ENCODE data around the gene SBF2.

Gene SBF2

DNA sequence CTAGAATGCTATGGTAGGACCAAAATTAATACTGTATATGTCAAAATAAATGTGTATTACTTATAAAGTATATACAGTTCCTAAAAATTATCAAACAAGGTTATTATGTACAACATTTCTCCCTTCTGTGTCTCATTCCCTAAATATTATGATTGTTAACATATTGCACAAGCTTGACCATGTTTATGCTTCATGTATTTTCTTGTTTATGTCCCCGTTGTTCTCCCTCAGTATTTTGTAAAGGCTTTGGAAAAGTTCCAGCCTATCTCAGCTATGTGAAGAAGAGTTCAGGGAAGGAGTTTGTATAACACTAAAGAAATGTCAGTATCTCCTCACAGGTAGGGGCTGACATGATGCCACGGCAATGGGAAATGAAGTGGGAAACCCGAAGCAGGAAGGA is 30.5 kb upstream of the SBF2 start:
- Histone ChIP-seq H3K36me3 (no peaks in the 10 kb centered on the region), H3K27me3 (ENCODE audit: insufficient read depth, low read depth, severe bottlenecking) (no peaks in the 10 kb centered on the region), H3K27ac (no peak overlapping the region), H3K9me3 (ENCODE audit: severe bottlenecking) (no peaks in the 10 kb centered on the region), H3K4me3 (ENCODE audit: low read depth, low read length) (no peak overlapping the region)
- TF ChIP-seq, protein P1, sequence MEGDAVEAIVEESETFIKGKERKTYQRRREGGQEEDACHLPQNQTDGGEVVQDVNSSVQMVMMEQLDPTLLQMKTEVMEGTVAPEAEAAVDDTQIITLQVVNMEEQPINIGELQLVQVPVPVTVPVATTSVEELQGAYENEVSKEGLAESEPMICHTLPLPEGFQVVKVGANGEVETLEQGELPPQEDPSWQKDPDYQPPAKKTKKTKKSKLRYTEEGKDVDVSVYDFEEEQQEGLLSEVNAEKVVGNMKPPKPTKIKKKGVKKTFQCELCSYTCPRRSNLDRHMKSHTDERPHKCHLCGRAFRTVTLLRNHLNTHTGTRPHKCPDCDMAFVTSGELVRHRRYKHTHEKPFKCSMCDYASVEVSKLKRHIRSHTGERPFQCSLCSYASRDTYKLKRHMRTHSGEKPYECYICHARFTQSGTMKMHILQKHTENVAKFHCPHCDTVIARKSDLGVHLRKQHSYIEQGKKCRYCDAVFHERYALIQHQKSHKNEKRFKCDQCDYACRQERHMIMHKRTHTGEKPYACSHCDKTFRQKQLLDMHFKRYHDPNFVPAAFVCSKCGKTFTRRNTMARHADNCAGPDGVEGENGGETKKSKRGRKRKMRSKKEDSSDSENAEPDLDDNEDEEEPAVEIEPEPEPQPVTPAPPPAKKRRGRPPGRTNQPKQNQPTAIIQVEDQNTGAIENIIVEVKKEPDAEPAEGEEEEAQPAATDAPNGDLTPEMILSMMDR (IDR thresholded peaks at IDR 0.05; ENCODE audit: low read depth, low read length): no peak
- DNase-seq: no peak

DNA sequence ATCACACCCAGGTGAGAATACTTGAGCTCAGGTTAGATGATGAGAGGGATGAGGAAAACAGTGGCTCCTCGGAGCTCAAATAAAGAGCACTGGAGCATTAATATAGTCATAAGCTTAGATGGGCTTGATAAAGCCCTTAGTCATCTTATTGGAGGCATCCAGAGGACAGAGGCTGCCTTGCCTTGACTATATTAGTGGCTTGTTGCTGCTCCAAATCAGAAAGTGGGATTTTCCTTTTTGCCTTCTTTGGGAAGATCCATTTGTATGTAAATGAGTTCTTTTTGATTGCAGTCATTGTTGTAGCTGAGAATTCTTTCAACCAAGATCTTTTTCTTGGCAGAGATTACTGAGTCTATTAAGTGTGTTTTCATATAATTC is 29.8 kb upstream of the SBF2 start:
- H3K27me3 ChIP-seq (ENCODE audit: insufficient read depth, low read depth, severe bottlenecking): no peaks in the 10 kb centered on the region
- H3K9me3 ChIP-seq (ENCODE audit: severe bottlenecking): no peaks in the 10 kb centered on the region
- no peaks in the 10 kb centered on the region for H3K36me3 ChIP-seq
- H3K4me3 ChIP-seq (ENCODE audit: low read depth, low read length): no peak overlapping the region
- TF ChIP-seq, protein P1 (IDR thresholded peaks at IDR 0.05; ENCODE audit: low read depth, low read length): no peak
- no peak overlapping the region for H3K27ac ChIP-seq
- no peak for DNase-seq

DNA sequence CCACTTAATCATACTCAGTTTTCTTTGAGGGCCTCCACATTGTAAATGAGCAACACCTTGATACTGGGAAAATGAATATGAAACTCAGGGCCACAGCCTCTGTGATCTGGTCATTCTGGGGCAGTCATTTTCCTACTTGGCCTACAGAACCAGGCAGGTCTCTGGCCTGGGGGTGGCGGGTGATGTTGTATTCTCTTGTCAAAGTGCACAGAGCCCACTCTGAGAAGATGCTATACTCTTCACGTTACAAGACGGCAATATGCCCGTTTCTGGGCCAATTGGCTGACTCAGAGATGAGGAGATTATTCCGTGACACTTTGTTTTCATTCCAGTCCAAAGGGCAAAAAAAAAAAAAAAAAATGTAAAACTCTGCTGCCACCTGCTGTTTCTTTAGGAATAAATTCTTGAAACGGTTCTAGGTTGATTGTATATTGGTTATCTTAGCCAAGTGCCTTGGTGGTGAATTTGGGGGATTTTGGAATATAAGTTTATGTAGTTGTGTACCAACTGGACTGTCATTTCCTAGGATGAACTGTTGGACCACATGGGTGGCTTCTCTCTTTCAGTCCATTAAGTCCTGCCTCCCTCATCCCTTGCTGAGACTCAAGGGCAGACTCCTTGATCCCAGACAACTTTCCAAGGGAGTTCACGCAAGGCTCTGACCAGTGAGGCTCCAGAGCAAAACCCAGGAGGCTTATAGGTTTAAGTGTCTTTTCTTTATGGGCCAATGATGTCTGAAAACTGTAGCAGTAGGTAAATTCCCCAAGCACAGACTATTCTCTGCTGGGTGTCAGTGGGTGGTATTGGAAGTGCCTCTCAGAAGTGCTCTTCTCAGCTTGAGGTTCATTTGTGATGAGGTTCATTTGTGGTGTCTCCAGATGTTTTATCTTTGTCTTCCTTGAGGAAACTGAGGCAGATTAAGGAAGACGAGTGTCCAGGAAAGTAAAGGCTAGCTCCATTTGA is 29.1 kb upstream of the SBF2 start:
- H3K27ac ChIP-seq: no peak overlapping the region

DNA sequence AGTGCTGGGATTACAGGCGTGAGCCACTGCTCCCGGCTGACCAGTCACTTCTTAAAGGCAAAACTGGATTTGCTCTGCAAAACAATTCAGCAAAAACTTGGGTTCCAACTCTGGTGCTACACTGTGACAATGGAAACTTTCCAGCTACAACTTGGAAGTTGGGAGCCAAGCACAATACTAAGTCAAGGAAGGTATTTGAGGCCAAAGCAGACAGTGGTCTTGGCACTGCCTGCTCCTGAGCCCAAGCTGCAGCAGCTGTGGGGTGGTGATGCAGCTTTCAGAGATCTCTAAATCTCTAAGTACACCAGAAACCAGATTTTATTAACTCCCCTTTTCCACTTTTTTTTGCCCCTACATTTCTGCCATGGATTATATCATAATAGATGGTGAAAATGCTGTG is 28.4 kb upstream of the SBF2 start:
- no peak for DNase-seq
- Histone ChIP-seq H3K27ac (no peak overlapping the region), H3K36me3 (no peaks in the 10 kb centered on the region), H3K4me3 (ENCODE audit: low read depth, low read length) (no peak overlapping the region), H3K27me3 (ENCODE audit: insufficient read depth, low read depth, severe bottlenecking) (no peaks in the 10 kb centered on the region), H3K9me3 (ENCODE audit: severe bottlenecking) (no peaks in the 10 kb centered on the region)
- TF ChIP-seq, protein P1 (IDR thresholded peaks at IDR 0.05; ENCODE audit: low read depth, low read length): no peak

More for the DNA sequence above, 29.1 kb upstream of the SBF2 start:
- DNase-seq: no peak
- Histone ChIP-seq H3K36me3 (no peaks in the 10 kb centered on the region), H3K9me3 (ENCODE audit: severe bottlenecking) (no peaks in the 10 kb centered on the region), H3K4me3 (ENCODE audit: low read depth, low read length) (no peak overlapping the region), H3K27me3 (ENCODE audit: insufficient read depth, low read depth, severe bottlenecking) (no peaks in the 10 kb centered on the region)
- TF ChIP-seq, protein P1 (IDR thresholded peaks at IDR 0.05; ENCODE audit: low read depth, low read length): 0 out of 2 replicates have a peak, but pooled peaks have one; percentile 5

DNA sequence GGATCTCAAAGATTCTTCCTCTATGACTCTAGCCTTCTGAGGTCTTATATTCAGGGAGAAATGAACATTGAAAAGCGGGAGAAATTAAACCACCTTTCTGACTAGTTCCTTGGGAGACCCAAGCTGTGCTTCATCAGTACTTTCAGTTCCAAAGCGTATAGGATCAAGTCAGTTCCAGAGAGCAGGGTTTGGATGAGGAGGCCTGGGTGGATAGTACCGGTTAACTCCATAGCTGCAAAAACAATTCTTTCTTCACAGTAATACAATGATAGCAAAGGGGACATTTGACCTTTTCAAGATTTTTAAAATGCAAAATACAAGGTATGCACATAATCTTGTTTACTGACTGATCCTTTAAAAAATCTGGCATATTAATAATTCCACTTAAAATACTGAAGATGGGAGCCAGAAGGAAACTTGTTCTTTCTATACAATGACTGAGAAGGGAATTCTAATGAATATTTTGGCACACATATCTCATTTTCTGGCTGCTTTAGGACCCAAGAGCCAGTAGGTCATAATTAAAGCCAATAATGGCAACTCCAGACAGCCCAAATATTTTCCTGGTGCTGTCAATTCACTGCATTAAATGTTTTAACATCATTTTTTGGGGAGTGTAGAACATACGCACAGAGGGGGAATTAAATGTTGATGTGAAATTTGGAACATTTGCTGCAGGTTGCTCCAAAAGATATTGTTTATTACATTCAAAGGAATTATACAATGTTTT is 26.9 kb upstream of the SBF2 start:
- no peak overlapping the region for H3K27ac ChIP-seq
- no peak overlapping the region for H3K4me3 ChIP-seq (ENCODE audit: low read depth, low read length)
- TF ChIP-seq, protein P1 (IDR thresholded peaks at IDR 0.05; ENCODE audit: low read depth, low read length): no peak
- DNase-seq: no peak
- no peaks in the 10 kb centered on the region for H3K9me3 ChIP-seq (ENCODE audit: severe bottlenecking)
- H3K36me3 ChIP-seq: no peaks in the 10 kb centered on the region
- H3K27me3 ChIP-seq (ENCODE audit: insufficient read depth, low read depth, severe bottlenecking): no peaks in the 10 kb centered on the region

All from WERI-Rb-1 (cell line).